Mucosa of gallbladder (tissue), 1 donor: ENCODE data around the gene DPP3. TPM values are rescaled to one million over a fixed set of nuclear protein-coding genes. Genes with fewer than 3 reads are reported as not detected.
"Not testable (repeated sequence)": the region's sequence is repeated elsewhere in the genome, so short reads cannot be mapped to it uniquely, and the experiment has no call there.

Experiments used
- DNase-seq: peaks from one replicate; pipeline ENCODE4 v3.0.0-alpha.2; 2020; ENCODE audit warnings: low spot score
- total RNA-seq: library from RNA; stranded (reverse); gene quantifications from one replicate; pipeline ENCODE4 v1.2.1, GENCODE V29; 2021
- donor health status: DM: no; HTN: no; CAD: no.

Gene DPP3
- total RNA-seq, 1 donor from 2014 or later, result 61.2 TPM

DNA sequence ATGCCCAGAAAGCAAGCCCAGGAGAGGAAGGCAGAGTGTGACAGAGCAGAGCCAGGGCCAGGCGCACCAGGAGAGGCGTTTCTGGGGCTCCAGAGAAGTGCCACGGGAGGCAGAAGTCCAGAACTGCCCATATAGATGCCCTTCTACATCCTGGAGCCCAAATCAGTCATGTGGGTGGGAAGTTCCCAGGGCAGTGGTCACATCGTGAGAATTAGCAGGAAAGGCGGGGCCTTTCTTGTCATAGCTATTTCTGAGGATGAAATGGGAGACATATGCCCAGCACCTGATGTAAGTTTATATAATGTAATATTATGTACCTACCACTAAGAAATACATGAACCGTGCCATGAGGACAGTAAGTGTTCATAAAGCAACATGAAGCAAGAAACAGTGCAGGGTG is 52.5 kb downstream of the DPP3 start:
- DNase-seq, result no peak

DNA sequence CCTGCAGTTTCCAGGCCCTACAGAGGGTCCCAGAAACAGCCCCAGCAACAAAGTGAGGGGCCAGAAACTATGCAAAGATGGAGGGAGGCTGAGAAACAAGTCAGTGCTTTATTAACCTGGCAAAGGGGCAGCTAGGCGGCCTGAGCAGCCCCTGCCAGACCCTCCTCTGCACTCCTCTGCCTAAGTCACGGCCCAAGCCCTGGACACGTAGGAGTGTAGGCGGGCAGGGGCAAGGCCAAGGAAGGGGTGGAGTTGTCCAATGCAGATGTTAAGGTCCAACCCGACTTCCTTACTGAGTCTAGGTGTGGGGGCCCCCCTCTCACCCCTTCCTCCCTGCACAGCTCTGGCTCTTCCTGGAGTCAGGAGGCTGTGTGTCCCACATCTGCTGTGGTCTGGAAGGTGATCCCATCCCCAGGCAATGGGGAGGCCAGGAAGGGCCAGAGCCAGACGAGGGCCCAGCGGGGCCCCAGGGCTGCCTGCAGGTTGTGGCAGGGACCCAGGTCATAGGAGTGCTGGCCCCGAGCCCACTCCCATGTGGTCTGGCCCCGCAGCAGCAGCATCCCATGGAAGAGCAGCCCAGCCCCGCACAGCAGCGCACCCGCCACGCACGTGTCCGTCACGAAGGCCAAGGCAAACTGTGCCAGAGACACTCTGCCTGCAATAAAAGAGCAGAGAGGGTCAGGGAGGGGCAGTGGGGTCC is 59.1 kb downstream of the DPP3 start:
- DNase-seq, result no peak

DNA sequence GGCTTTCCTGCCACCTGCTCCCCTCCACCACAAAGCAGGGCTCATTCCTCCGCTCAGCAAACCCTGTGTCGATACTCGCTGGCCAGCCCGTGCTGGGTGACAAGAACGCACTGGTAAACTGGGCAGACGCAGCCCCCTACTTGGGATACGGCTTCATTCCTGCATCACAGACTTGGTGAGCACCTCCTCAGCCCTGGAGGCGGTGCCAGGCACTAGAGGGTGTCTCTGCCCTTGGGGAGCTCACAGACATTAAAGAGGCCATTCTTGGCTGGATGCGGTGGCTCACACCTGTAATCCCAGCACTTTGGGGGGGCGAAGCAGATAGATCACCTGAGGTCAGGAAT is 59.6 kb downstream of the DPP3 start:
- DNase-seq, result no peak

DNA sequence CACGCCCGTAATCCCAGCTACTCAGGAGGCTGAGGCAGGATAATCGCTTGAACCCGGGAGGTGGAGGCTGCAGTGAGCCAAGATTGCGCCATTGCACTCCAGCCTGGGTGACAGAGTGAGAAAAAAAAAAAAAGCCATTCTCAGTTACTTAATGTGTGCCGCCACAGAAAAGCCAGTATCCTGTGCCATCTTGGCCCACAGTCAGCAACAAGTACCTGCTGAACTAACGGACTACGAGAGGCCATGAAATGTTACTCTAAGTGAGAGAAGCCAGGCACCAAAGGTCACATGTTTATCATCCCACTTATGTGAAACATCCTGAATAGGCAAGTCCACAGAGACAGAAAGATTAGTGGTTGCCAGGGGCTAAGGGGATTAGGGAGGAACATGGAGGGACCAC is 60.4 kb downstream of the DPP3 start:
- DNase-seq, result not testable (repeated sequence)

DNA sequence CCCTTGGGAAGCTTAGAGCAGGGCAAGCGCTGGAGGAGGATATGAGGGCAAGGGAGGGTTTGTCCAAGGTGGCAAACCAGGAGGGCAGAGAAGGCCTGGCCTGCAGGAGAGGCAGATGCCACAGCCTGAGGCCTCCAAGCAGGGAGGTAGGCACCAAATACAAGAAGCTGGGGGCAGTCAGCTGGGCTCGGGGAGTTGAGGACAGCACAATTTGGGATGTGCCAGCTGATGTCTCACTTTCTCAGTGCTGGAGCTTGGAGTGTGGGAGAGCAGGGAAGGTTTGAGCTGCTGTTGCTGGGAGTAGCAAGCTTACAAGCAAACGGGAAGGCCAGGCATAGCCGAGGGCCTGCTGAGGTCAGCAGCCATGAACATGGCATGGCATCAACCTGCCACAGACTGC is 61.7 kb downstream of the DPP3 start:
- DNase-seq, result no peak

DNA sequence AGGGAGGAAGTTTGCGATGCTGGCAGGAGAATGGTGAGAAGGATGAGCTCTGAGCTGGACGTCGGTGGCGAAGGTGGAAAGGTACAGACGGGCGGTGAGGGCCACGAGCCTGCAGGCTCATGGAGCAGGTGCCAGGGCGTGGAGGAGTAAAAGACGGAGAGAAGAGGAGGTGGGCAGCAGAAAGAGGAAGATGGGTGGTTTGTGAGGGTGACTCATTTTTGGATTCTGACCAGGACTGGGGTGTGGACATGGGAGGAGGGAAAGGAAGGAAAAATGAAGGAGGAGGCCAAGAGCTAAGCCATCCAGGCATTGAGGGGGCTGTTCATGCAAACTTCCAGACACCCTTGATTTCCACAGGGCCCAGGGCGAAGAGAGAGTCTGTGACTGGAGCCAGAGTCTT is 62.1 kb downstream of the DPP3 start:
- no peak for DNase-seq

DNA sequence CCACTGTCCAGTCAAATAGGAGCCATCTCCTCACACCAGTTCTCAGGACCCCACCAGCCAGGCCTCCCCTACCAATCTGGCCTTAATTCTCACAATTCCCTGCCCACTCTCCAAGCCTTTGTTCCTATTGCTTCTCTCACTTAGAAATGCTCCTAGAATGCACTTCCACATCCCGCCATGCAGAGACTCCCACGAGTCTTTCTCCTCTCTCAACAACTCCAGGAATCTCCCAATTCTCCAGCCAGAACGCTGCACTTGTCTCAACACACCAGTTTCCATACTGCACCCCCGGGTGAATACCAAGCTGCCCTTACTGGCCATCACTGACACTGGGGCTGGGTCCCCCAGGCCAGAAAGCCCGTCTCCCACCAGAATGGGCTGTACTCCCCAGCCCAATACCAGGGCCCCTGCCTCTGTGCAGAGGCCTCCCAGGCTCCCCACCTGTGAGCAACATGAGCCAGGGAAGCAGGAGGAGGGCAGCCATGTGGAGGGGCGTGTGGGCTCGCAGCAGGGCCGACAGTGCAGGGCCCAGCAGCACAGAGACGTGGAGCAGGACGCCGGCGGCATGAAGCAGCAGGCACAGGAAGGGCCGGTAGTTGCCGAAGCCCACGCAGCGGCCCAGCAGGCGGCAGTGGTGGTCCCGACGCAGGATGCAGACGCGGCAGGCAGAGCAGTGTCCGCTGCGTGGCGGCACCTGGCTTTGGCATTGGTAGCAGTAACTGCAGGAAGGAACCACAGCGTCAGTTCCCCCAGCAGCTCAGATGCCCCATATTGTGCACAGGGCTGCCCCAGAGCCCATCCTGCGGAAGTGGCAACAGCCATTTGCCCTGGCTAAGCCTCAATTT is 63.3 kb downstream of the DPP3 start:
- DNase-seq, result peak; percentile 45

DNA sequence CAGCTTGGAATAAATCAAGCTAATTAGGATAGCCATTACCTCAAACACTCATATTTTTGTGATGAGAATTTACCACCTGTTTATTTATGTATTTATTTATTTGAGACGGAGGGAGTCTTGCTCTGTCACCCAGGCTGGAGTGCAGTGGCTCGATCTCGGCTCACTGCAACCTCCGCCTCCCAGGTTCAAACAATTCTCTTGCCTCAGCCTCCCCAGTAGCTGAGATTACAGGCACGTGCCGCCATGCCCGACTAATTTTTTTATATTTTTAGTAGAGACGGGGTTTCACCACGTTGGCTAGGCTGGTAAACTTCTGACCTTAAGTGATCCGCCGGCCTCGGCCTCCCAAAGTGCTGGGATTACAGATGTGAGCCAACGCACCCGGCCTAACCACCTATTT is 64.7 kb downstream of the DPP3 start:
- not testable (repeated sequence) for DNase-seq

DNA sequence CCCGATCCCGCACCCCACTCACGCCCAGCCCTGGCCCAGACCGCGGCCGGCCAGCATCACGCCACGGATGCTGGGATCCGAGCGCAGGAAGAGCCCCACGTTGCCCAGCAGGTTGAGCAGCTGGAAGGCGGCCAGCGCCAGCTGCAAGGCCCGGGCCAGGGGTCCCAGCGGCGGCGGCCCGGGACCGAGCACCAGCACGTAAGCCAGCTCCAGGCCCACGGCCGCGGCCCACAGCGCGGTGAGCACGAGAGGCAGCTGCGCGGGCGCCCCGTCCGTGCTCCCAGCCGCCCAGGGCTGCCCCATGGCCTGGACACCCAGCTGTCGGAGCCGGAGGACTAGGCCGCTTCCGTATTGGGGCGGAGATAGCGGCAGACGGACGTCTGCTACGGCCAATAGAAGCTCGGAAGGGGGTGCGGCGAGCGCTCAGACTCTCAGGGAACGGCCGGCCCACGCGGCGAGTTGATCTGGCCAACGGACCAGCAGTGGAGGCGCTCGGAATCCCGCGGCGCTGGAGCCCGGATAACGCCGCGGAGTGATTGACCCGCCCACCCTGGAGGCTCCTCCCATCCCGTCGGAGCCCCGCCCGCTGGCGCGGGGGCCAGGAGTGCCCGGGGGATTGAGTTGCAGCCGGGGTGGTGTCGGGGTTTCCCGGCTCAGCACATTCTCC is 65.6 kb downstream of the DPP3 start, which contains the start of gene ZDHHC24:
TSS of gene ZDHHC24 (minus strand) at position 348 of the 667 bp plus-strand sequence. CDS start at position 303, 45 bp downstream.
- peak; percentile 97 for DNase-seq

DNA sequence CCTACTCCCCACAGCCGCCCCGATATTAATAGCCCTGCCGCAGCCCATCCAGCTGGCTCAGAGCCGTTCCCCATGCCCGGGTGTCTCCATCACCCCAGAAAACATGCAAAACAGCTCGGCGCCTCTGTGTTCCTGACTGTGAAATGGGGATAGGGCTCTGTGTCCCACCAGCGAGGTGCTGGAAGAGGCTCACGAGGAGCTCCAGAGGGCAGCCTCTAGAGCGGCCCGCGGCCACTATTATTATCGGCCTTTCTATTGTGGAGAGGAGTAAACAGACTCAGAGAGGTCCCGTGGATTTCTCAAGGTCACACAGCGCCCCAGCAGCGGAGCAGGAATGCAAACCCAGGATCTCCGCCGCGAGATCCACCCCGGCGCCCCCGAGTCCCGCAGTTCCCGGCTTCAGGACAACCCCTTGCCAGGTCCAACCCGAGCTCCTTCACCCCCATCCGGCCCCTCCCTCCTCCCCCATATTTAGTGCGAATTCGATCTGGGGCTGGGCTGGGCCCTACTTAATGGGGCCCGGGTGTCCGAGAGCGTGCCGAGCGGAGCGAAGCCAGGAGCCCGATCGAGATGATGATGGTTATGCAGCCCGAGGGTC is 66.2 kb downstream of the DPP3 start, which contains the start of gene ACTN3:
TSS of gene ACTN3 (plus strand) at position 536 of the 598 bp plus-strand sequence. CDS start at position 571, 35 bp downstream.
- DNase-seq, result peak; percentile 22

DNA sequence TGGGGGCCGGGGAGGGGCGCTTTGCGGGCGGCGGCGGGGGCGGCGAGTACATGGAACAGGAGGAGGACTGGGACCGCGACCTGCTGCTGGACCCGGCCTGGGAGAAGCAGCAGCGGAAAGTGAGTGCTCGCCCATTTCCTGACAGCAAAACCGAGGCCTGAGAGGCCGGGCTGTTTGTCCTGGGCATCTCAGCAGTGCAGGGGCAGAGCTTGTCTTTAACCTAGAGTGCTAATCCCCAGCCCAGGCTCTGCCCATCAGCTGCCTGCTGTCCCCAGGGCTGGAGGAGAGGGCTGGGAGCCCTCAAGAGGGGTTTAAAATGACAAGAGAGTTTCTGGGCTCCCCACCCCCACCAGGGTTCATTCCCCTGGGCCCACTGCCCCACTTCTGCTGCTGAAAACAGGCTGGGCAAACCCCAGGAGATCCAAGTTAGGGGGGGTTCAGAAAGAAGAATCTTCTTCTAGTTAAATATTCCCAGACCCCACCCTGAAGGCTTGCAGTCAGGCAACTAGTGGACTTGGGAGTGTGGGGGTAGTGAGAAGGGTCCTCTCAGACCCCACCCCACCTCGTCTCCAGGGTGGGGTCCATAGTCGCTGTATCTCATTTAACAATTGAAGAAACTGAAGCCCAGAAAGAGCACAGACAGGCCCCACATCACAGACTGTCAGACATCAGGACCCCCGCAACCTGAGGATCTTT is 66.9 kb downstream of the DPP3 start:
- DNase-seq, result no peak

DNA sequence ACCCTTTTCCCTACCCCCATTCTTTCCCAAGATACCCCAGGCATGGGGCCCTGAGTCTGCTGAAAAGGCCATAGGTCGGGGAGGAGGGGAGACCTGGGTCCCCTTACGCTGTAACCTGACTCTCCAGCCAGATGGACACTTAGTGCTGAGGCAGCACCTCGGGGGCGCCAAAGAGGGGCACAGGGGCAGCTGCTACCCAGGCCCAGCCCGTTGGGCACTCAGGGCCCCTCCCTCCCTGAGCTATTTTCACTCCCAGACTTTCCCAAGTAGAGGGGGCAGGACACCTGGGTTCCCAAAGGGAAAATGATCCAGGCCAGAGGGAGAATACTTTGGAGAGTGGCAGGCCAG is 67.4 kb downstream of the DPP3 start:
- no peak for DNase-seq

DNA sequence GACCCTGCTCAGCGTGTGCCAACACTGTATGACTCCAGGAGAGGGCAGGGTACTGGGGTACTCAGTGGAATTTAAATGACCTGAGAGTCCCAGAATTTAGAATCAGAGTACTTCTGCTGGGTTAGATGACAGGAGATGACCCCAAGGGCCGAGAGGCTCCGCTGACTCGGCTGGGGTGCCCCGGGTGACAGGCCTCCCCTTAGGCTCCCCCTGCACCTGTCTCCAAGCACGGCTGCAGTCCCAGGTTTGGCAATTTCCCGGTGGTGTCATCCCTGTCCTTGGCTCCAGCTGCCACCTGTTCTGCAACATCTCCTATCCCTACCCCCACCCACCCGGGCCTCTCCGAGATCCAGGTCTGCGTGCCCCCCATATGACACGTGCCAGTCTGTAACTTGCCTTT is 67.8 kb downstream of the DPP3 start:
- DNase-seq, result no peak

DNA sequence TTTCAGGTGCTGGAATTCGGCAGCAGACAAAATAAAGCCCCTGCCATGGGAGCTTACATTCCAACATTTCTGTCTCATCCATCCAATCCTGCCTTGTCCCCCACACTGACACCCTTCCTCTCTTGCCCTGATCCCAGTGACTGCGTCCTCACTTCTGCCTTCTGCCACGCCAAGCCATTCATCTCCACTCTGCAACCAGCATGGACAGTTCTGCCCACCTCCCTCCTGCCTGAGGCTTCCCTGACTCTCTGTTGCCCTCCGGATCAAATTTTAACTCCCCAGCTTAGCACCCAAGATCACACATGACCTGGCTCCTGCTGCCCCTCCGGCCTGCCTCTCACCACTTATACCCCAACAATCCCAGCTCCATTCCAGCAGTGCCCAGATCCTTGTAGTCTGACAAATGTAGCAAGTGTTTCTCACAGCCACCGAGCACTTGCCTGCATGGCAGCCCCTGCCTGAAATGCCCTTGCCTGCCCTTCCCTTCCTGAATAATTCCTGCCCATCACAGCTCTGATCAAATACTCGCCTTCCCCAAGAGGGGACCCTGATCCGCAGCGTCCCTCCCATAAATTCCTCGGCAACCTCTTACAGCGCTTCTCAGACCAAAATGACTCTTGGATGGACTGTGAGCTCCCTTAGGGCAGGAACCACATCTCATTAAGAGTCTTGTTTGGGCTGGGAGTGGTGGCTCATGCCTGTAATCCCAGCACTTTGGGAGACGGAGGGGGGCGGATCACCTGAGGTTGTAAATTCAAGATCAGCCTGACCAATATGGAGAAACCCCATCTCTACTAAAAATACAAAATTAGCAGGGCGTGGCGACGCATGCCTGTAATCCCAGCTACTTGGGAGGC is 68.8 kb downstream of the DPP3 start:
- no peak for DNase-seq

DNA sequence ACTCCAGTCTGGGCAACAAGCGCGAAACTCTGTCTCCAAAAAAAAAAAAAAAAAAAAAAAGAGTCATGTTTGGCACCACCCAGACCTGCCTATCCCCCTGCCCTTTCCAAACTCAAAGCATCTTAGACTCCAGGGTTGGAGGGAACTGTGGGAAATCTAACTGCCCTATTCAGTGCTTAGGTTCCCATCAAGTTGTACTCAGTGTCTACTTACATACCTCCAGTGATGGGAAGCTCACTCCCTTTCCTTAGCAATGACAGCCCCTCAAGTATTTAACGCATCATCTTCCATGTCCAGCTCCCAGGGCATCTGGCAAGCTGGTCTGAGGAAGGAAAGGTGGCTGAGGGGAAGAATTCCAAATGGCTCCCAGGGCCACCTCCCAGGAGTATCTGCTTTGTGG is 69.5 kb downstream of the DPP3 start:
- DNase-seq, result no peak

DNA sequence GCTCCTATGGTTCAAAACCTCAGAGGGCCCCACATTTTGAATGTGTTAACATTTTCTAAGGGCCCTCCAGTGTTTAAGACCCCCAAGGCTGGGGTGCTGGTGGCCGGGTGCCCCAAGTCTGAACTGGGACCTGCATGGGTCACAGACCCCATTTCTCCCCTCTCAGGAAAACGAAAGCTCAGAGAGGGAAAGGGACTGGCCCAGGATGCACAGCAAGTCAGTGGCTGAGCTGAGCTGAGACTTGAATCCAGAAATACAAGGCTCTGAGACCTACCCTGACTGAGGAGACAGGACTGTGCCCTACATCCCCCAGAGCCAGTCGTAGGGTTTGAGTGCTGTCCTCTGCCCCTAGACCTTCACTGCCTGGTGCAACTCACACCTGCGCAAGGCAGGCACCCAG is 70.7 kb downstream of the DPP3 start:
- no peak for DNase-seq

DNA sequence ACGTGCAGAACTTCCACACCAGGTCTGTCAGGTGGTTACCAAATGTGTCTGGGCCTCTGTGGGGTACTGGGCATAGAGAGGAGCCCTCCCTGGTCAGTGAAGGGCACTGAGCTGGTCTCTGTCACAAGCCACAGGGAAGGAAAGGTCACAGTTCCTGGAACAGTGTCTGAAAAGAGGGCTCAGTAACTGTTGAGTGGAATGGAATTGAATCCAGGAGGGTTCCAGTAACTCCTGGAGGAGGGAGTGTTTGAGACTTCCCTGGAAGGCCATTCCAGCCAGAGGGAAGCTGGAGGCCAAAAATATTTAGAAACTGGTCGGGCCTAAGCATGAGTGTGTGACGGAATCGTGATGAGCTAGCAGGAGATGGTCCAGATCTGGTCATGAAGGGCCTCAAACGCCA is 74.4 kb downstream of the DPP3 start:
- DNase-seq, result no peak

DNA sequence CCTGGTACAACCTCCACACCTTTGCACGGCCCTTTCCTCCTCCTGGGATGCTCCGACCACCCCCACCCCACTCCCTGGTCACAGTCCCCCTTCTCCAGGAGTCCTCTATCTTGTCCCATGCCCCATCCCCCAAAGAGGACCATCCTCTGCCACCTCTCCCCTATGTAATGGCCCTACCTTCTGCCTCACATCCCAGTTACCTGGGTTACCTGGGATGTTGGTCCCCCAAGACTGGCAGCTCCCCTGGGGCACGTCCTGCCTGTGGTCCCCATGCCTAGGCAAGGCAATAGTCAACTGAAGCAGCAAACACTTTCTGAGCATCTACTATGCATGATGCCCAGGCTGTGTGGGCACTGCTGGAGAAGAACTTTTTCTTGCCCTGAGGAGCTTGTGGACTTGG is 75.2 kb downstream of the DPP3 start:
- DNase-seq, result no peak

DNA sequence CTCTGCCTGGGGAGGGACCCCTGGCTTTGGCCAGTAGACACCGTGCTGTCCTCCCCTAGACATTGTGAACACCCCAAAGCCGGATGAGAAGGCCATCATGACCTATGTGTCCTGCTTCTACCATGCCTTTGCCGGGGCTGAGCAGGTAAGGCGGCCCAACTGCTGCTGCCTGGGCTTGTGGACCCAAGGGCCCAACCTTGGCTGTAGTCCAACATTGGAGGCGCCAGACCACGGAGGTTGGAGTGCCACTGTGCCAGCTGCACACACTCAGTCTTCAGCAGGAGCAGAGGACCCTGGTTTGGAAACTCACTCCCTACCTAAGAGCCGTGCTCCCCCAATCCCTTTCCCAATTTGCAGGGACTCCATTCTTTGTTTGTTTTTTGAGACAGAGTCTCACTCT is 75.9 kb downstream of the DPP3 start:
- DNase-seq, result no peak

DNA sequence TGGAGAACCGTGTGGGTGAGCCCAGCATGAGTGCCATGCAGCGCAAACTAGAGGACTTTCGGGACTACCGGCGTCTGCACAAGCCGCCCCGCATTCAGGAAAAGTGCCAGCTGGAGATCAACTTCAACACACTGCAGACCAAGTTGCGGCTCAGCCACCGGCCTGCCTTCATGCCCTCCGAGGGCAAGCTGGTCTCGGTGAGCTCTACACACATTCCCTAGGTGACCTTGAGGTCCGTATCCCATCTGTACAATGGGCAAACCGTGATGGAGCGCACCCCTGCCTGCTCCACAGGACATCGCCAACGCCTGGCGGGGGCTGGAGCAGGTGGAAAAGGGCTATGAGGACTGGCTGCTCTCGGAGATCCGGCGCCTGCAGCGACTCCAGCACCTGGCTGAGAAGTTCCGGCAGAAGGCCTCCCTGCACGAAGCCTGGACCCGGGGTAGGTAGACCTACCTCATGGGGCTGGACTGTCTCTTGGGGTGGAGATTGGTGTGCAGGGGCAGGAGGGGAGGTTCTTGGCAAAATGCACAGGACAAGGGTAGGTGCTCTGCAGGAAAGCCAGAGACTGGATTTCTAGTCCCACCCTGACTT is 77.6 kb downstream of the DPP3 start:
- DNase-seq, result no peak
